H1 (cell line): ENCODE data around the gene AP2A2.

Experiments used
- ASH2L ChIP-seq: fragments of 200-600, 300-600 bp; sonication (generic); IDR thresholded peaks from one replicate; pipeline ENCODE4 v1.7.1; 2017; ENCODE audit warnings: low read length
- CTCF ChIP-seq, 3 experiments: IDR thresholded peaks; 1 replicate in 2 of 3; 2 replicates in 1 of 3; pipeline versions ENCODE4 v1.5.1 to v1.6.1; 2011; ENCODE audit warnings: low read length in 3 of 3, mild to moderate bottlenecking in 3 of 3, inconsistent platforms in 2 of 3, low read depth in 1 of 3, moderate library complexity in 1 of 3; ENCODE audit not compliant: insufficient read depth in 1 of 3; ENCODE audit errors: control extremely low read depth in 1 of 3
- EP300 ChIP-seq, 2 experiments: IDR thresholded peaks; 1 replicate in 1 of 2; 2 replicates in 1 of 2; pipeline ENCODE4 v1.6.1; 2011 to 2012; ENCODE audit warnings: low read depth in 2 of 2, low read length in 2 of 2, mild to moderate bottlenecking in 2 of 2, borderline replicate concordance in 1 of 2, inconsistent platforms in 1 of 2, moderate library complexity in 1 of 2
- GTF2F1 ChIP-seq: IDR thresholded peaks from 2 replicates; pipeline ENCODE4 v1.6.1; 2012; ENCODE audit warnings: low read depth, low read length, improper control_type of control experiment, borderline replicate concordance
- POLR2A ChIP-seq, 2 experiments: IDR thresholded peaks; 1 replicate in 1 of 2; 2 replicates in 1 of 2; pipeline ENCODE4 v1.6.1; 2011; ENCODE audit warnings: low read depth in 2 of 2, low read length in 2 of 2, mild to moderate bottlenecking in 2 of 2; ENCODE audit errors: control extremely low read depth in 1 of 2
- POLR2AphosphoS5 ChIP-seq: IDR thresholded peaks from 2 replicates; pipeline ENCODE4 v1.6.1; 2011; ENCODE audit warnings: low read depth, low read length
- SRF ChIP-seq: IDR thresholded peaks from 2 replicates; pipeline ENCODE4 v1.6.1; 2011; ENCODE audit warnings: mild to moderate bottlenecking, low read depth, low read length, moderate library complexity
- TAF7 ChIP-seq: optimal IDR thresholded peaks from 2 replicates; pipeline ENCODE3; 2011; ENCODE audit warnings: low read depth, mild to moderate bottlenecking, inconsistent platforms, low read length, moderate library complexity, borderline replicate concordance
- TBP ChIP-seq: IDR thresholded peaks from 2 replicates; pipeline ENCODE4 v1.6.1; 2011; ENCODE audit warnings: low read depth, low read length, improper control_type of control experiment
- TCF12 ChIP-seq: IDR thresholded peaks from 2 replicates; pipeline ENCODE4 v1.6.1; 2011; ENCODE audit warnings: low read depth, mild to moderate bottlenecking, low read length
- TEAD4 ChIP-seq: IDR thresholded peaks from 2 replicates; pipeline ENCODE4 v1.6.1; 2012; ENCODE audit warnings: low read depth, low read length, inconsistent platforms, mixed read lengths
- YY1 ChIP-seq: IDR thresholded peaks from 2 replicates; pipeline ENCODE4 v1.6.1; 2011; ENCODE audit warnings: low read depth, mild to moderate bottlenecking, low read length

DNA sequence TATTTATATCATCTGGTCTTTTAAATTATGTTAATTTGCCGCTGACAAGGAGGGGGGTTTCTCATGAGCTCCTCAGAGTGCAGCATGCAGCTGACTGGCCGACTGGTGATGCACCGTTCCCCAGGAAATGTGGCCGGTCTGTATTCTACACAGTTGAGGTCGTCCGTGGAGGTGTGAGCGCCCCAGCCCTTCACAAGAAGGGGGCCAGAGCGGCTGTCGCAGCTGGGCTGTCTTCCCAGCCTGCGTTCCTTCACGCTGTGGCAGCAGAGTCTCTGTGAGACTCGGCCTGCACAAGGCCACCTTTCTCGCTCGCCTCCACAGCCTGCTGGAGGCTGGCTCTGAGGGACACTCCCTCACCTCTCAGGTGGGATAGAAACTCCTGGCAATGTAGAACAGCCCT is 43.2 kb downstream of the AP2A2 start:
- TF ChIP-seq EP300 (IDR thresholded peaks at IDR 0.05; ENCODE audit: borderline replicate concordance in 1 of 2, low read depth in 2 of 2, low read length in 2 of 2) (no peak), TAF7 (no peak), CTCF (IDR thresholded peaks at IDR 0.05; ENCODE audit: control extremely low read depth in 1 of 3, insufficient read depth in 1 of 3, low read depth in 1 of 3, low read length in 3 of 3) (no peak), POLR2AphosphoS5 (no peak), YY1 (no peak), TCF12 (no peak), POLR2A (IDR thresholded peaks at IDR 0.05; ENCODE audit: control extremely low read depth in 1 of 2, low read depth in 2 of 2, low read length in 2 of 2) (no peak), ASH2L (no peak), GTF2F1 (no peak), TEAD4 (no peak), TBP (no peak), SRF (no peak)
